NK-92 treated with Interleukin-12 subunit alpha and Interleukin-12 subunit beta, amount 100 ng/mL, for 24 hours (cell line): ENCODE data around the gene RAB44.

Experiments used
- DNase-seq: peaks from one replicate; lab custom pipeline; 2025; lab: John Stamatoyannopoulos, UW

Gene RAB44

DNA sequence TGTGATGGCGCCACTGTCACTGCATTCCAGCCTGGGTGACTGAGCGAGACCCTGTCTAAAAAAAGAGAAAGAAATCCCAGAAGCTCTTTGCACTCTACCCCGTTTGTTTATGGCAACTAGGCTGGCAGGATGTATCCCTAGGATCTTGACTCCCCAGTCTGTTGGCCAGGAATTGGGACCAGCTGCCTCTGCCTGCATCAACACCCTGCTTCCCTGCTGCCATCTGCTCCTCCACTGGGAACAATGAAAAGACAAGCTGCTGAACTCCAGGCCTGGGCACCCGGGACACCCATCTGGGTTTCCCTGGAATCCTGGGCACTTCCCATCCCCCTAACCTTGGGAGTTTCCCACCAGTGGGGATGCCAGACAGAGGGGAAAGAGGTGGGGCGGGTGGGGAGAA, 76.7 kb downstream of the RAB44 start:
- DNase-seq, result no peak

DNA sequence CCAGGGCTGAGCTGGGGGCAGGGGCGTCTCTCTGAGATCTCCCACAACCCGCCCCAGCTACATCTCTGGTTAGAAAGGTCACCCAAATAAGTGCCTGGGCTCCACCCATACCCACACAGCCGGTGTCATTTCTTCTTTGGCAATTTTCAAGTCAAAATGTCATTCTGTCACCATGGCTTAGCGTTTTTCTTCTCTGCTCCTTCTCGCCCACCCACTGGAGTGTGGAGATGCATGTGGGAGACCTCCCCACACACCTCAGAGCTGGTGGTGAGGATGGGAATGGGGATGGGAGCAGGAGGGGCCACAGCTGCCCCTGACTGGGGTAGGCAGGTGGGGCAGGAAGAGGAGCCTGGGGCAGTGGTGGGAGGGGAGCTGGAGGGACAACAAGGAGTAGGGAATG, 78.5 kb downstream of the RAB44 start:
- no peak for DNase-seq

- no peak for DNase-seq
Observed at GRCh38 chr6:36777801-36778200, 80.2 kb downstream of the RAB44 start.

DNA sequence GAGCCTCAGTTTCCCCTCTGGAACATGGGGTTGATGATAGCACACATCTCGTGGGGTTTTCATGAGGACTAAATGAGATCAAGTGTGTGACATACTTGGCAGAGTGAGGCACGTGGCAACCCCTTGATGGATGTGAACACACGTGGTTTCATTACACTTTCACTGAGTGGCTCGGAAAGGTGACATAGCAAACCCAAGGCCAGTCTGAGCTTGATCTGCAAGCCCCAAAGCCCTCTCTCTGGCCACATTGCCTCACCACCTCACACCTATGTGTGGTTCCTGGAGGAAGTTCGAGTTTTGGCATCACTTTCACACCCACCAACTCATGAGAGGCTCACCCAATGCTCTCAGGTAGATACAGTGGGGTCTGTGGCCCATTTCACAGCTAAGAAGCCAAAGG, 81.6 kb downstream of the RAB44 start:
- peak; percentile 61 for DNase-seq

GRCh38 chr6:36780442-36781177, 83.0 kb downstream of the RAB44 start:
- DNase-seq, result no peak

DNA sequence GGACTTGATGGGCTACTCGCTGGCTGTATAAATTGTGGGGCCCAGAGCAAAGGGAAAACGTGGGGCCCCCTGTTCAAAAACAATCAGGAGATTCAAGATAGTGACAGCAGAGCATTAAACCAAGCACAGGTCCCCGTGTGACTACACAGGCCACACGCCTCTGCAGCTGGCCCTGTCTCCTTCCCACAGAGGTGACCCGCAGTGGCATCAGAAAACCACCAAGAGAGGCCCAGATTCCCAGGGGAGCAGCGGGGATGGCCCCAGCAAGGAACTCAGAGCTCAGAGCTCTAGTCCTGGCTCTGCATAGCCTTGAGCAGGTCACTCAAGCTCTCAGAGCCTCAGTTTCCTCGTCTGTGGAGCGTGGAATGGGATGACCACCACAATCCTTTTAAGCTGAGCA, 84.0 kb downstream of the RAB44 start:
- no peak for DNase-seq
